Hematopoietic multipotent progenitor cell treated with erythropoietin and hydrocortisone succinate and interleukin-3 and kit ligand, for 15 days (in vitro differentiated cells): ENCODE results near the gene RASGEF1C.
"Not testable (repeated sequence)": the region's sequence is repeated elsewhere in the genome, so short reads cannot be mapped to it uniquely, and the experiment has no call there.

ENCODE experiments used
- DNase-seq: peaks from one replicate; pipeline ENCODE4 v3.0.0-alpha.2; 2015; ENCODE audit warnings: low spot score

Gene RASGEF1C

DNA sequence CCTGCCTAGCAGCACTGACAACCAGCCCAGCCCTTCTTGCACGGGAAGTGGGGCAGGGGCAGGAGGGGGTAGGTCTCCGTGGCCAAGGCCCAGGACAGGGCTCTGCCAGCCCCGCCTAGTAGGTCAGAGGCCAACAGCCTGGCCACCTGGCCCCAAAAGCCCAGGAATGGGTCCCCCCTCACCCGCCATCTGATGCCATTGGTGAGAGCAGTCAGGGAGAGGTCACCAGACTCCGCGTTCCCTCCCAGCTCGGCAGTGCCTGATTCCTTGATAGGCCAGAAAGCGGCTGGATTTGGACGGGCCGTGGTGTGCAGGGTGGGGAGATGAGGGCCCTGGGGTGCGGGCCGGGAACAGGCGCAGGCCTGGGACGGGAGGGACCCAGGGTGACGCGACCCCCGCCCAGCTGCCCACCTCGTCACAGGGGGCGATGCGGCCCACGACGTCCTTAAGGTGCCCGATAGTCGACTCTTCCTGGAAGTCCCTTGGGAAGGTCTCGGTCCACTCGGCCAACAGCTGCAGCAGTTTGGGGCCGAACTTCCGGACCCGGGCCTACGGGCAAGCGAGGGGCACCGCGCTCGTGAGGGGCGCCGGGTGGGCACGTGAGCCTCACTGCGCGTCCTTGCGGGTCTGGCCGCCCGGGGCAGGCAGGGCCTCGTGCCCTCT lies 72.9 kb downstream of the RASGEF1C start:
- DNase-seq, result no peak

DNA sequence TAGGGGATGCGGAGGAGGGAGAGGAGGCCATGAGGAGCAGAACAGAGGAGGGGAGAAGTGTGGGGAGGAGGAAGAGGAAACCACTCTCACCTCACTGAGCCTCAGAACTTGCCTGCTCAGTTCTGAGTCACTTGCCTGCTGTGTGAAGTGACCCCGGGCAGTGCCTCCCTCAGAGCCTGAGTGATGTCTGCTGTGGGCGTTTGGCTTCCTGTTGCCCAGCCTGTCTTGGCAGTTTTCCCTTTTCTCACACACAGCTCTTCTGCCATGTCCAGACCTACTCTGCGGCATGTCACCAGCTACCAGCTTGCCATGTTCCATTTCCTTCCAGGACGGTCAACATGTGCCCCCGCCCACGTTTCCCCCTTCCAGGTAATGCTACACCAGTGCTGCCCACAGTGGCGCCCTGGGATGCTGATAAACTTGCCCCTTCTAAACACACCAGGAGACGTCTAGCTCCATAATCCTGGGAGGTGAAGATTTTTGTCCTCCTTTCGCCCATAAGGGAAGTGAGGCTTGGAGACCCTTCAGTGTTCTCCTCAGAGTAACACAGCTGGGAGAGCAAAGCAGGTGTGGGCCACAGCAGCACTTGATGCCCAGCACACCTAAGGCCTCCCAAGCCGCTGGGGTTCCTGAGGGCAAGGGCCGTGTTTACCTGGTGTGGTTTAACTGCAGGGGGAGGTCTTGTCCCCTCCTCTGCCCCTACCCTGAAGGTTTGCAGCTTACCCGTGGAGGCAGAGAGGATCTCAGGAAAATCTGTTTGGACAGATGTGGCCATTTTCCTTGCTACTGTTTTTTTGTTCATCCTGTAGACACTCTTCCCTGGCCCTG lies 73.7 kb downstream of the RASGEF1C start:
- no peak for DNase-seq

DNA sequence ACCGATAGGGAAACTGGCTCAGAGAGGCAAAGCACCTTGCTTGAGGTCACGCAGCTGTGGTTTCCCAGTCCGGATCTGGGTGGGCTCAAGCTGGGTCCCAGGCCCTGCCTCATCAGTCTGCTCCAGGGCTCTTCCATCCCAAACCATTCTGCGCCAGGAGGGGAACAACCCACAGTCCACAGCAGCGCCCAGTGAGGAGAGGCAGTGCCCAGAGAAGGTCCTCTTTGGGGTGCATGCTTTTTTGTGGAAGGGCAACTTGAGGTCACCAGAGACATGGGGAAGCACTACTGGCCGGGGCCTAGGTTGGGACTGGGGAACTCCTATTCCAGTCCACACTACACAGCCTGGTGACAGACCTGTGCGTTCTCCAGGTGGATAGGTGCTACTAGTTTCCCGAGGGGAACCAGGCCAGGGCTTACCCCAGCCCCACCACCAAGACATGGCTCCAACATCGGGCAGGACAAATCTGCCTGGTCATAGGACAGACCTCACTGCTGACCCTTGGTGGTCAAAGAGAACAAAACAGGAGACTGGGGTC lies 75.0 kb downstream of the RASGEF1C start:
- no peak for DNase-seq

DNA sequence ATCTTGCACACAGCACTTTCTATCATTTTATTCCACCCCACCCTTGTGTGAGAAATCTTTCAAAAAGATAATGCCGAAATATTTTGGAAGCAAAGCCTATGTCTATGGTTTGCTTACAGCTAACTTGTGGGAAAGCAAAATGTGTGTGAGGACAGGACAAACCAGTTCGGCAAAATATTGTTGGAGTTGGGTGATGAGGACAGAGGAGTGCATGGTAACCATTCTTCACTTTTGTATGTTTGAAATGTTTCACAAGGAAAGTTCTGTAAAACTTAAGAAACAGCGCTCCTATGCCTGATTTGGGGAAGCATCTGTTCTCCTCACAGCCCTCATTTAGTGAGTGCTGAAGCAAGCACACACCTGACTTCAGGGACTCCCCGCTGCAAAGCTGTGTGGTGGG lies 75.5 kb downstream of the RASGEF1C start:
- DNase-seq, result no peak

DNA sequence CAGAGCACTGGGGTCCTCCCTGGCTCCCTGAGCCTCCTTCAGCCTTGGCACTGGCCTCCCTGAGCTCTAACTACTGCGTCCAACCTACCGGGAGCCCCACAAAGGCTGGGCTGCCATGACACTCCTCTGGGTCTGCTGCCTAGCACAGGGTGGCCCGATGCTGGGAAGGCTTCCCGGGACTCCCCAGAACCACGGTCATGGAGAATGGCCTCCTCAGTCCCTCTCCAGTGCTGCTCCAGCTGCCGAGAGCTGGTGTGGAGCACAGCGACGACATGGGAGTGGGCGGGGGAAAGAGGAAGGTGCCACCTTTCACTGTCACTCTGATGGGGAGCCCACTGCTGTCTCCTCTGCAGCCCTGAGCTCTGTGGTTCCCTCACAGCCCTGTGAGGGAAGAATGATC lies 76.0 kb downstream of the RASGEF1C start:
- no peak for DNase-seq

DNA sequence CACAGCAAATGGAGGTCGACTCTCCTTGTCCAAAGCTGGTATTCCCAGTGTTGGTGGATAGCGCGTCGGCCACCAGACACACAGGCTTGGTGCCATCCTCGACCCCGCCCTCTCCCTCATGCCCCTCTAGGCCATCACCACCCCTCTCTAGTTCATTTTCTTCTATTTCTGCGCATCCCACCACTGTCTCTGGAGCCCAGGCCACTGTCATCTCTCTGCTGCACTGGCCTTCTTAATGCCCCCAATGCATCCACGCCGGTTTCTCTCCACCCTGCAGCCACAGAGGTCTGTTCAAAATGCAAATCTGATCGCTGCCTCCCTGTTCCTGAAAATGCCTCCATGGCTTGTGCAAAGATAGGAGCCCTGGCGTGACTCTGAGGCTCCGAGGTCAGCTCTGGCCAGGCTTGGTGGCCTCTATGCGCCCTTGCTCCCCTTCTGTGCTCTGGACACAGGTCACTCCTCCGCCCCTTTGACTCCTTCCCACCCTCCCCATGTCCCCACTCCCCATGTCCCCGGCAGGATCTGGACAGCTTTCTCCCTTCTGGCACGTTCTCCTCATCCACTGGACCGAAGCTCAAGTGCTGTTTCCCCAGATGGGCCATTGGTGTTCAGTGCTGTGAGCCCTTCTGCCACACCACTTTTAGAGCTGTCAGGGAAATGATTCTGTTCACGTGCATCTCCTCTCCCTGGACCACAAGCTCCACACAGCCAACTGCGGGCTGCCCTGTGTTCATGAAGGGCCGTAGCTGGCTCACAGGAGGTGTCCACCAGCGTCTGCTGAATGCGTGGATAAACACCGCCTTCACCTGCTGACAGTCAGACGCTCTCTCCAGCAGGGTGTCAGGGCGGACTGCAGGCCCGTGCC lies 77.9 kb downstream of the RASGEF1C start:
- no peak for DNase-seq

DNA sequence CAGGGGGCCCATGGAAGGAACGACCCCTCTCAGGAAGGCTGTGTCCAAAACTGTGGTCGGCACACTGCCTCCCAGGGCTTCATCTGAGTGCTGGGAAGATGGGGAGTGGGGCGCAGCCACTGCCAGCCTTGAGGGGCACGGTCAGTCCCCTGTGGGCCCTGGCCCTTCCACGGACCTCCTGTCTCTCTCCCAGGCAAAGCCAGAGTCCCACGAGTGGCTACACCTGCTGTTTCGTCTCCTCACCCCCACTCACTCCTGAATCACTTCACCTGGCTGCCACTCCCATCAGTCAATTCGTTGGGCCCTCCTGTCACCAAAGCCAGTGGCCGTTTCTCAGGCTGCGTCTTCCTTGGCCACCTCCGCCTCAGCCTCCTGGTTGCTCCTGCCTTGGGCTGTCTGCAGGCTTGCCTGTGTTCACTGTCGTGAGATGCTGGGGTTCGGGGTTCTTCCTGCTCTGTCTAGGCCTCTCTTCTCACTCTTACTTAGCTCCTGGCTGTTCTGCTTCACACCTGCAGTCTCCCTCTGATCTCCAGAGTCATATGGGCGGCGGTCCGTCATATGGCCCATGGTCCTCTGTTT lies 78.6 kb downstream of the RASGEF1C start:
- DNase-seq, result no peak

DNA sequence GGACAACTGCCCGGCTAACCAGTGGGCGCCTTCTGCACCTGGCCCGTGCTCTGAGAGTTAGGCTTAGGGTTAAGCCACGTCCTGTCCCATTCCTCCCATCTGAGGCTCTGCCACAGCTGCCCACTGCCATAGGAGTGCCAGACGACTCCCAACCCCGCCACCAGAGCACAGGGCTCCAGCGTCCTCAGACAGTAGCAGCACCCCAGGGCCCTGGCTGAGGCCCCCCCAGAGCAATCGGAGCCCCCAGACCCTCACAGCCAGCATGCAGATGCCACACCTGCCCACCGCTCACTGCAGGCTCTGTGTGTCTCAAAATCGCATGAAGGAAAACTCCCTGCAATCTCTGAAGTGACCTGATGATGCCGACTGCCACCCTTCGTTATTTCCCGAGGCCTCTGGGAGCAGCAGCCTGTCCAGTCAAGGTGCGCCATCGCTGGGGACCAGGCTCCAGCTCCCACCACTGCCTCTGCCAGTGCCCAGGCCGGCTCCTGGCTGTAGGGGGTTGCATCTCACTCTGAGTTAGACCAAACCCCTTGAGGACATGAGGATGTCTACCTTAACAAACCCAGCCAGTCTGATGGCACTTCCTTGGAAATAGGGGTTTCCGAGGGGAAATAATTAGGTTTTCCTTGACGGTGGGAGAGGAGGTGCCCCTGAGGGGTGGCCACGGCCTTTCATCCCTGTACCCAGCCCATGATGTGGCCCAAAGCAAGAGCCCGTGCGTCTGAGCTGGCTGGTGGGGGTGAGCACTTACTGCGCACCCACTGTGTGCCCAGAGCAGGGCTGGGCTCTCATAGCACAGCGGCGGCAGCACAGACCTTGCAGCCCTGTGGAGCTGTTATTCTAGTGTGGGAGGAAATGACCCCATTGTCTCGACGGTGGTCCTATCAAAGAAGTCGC lies 79.5 kb downstream of the RASGEF1C start:
- DNase-seq, result no peak

DNA sequence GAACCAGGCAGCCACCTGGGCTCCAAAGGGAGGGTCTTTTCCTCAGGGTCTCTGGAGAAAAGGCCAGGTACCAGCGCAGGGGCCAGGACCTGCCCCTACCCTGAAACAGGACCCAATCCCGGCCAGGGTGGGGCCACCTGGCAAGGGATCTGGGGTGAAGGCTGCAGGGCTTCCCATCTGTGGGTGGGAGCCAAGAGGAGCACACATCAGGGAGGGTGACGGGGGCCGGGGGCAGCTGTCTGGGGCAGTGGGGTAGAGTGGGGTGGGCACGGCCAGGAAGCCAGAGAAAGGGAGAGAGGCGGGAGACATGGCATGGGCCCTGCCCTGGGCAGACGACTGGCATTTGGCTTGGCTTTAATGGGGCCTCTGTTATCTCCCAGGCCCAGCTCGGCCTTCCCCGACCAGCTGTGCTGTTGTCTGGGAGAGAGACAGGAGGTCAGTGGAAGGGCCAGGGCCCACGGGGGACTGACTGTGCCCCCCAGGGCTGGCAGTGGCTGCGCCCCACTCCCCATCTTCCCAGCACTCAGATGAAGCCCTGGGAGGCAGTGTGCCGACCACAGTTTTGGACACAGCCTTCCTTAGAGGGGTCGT lies 80.2 kb downstream of the RASGEF1C start:
- DNase-seq, result no peak

DNA sequence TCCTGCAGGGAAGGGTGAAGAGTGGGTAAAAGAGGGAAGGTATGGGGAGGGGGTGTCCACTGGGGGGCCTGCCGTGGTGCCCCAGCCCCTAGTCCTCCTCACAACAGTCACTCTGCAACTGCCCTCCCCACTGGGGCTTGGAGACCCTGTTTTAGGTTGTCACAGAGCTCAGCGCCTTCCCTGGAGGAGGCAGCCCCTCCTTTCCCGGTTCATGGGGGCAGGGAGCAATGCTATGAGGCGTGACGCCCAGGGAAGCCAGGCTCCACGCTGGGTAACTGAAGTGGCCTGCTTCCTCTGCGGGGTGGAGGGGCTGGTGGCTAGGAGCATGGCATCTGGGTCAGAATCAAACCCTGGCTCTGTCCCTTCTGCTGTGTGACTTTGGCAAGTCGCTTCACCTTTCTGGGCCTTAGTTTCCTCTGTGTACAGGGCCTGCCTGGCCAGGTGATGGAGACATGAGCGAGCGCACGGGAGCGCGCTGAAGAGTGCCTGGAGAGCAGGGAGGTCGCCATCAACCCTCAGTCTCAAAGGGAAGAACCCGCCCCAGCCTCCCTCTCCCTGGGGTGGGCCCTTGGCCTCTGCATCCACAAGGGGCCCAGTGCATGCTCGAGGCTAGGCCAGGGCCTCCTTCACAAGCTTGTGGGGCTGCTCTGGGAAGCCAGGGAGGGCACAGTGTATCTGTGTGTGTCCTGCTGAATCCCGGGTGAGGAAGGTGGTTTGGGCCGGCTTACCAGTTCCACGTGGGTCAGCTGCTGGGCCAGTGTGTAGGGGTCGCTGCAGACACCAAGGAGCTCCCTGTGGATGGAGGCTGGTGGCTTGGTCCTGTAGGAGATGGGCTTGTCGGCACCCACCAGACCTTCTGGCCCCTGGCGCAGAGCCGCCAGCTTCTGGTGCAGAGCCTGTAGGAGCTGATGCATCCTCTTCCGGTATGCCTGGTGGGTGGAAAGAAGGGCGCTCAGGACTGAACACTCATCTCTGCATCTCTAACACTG lies 81.0 kb downstream of the RASGEF1C start:
- no peak for DNase-seq

DNA sequence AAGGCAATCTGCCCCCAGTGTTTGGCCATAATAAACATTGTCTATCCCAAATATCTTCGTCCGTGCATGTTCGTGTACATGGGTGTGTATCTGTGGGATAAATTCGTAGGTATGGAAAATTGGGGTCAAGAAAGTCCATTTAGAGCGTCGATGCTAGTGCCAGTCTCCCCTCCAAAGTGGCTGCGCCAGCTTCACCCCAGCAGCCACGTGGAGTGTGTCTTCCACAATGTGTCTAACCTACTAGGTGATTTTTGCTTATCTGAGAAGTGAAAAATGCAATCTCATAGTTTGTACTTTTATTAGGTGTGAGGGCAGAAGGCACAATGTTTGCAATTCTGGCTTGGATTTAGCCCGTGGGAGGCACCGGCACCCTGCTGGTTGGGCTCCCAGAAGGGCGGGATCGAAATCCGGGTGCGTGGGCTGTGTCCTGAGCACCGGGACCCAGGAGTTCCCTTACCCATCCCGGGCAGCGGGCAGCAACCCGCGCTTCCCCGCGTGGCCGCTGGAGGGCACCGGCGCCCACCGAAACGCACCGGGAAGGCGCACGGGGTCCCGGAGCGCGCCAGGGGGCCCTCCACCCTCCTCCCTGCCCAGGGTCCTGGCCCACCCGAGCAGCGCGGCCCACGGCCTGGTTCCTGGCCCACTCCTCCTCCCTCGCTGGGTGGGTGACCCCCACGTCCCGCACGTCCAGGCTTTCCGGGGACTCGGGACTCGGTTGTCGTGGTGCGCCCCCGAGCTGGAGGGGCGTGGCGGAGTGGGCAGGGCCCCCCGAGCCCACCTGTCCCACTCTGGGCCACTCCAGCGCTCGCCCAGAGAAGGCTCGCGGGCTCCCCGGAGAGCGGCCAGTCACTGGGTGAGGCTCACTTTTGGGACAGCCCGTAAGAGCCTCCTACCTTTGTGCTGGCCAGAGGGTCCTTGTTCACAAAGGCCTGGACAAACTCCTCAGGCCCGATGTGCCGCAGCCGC lies 82.0 kb downstream of the RASGEF1C start:
- no peak for DNase-seq

DNA sequence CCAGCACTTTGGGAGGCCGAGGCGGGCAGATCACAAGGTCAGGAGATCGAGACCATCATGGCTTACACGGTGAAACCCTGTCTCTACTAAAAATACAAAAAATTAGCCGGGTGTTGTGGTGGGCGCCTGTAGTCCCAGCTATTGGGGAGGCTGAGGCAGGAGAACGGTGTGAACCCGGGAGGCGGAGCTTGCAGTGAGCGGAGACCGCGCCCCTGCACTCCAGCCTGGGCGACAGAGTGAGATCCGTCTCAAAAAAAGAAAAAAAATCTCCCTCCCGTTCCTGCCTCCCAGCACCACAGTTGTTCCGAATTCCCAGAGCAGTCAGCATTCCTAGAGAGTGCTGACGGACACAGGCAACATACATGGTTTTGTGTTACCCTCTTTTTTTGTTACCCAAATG lies 82.9 kb downstream of the RASGEF1C start:
- not testable (repeated sequence) for DNase-seq

DNA sequence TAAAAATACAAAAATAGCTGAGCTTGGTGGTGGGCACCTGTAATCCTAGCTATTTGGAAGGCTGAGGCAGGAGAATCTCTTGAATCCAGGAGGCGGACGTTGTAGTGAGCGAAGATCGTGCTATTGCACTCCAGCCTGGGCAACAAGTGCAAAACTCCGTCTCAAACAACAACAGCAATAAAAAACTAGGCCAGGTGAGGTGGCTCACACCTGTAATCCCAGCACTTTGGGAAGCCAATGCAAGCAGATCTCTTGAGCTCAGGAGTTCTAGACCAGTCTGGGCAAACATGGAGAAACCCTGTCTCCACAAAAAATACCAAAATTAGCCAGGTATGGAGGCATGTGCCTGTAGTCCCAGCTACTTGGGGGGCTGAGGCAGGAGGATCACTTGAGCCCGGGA lies 84.3 kb downstream of the RASGEF1C start:
- not testable (repeated sequence) for DNase-seq

DNA sequence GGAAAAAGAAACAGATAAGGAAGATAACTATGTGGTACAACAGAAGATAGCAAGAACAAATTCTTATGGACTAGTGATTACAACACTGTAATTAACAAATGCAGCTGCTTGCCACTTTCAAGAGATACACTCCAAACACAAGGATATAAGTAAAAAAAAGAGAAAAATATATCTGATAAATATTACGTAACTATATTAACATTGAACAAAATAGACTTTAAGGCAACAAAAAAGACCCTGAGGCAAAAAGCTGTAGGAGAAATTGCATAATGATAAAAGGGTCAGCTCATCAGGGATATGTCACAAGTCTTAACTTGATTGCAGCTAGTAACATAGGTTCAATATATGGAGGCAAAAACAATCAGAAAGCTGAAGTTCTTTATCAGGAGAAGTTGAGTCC lies 86.1 kb downstream of the RASGEF1C start:
- DNase-seq, result no peak

DNA sequence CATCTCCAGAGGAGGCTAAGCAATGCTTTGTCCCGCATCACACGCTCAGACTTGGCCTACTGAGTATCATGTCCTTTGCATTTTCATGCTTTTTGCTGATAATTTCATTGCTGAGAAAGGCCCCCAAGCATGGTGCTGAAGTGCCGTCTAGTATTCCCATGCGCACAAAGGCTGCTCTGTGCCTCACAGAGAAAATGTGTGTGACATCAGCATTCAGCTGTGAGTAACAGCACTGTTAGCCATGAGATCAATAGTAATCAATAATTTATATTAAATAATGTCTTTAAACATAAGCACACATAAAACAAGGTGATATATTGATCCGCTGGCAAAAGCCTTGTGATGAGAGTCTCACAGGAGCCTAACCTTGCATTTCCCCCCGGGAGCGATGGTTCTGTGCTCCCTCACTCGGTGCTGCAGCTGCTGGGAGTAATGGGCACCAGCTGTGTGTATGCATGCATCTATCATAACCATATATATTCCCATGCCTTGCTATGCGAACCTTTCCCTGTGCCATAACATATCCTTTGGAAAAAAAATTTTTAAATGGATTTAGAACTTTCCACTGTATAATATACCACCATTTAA lies 87.1 kb downstream of the RASGEF1C start:
- no peak for DNase-seq

DNA sequence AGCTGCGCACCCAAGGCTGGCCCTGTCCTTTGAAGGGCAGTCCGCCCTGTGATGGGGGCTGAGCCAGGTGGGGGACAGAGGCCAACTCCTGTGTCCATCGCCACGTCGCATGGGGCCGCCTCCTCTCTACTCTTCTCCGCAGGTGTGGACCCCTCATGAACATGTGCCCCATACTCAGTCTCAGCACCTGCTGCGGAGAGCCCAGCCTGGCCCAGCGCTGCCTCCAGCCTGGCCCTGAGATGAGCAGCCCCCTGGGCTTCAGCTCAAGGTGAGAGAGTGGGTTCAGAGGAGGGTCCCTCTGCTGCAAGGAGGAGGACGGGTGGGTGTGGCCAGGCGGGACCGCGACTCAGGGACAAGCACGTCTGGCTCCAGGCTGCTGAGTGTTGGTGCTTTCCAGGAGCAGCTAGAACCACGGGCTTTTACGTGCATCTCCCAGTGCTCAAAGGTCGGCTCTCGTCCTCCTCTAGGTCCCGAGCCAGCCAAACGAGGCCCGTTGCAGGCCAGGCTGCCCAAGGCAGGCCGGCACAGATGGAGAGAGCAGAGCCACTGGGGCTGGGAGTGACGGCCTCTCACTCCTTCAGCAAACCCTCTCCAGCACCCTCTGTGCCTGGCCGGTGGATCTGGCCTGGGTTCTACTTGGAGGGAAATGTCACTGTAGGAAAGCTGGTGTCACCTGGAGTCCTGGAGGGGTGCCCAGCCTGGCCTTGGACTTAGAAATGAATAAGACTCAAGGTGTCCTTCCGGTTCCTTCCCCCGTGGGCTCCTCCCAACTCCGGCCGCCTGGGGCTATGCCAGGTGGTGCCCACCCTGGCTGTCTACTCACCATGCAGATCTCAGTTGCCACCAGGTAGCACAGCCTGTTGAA lies 88.5 kb downstream of the RASGEF1C start:
- no peak for DNase-seq

DNA sequence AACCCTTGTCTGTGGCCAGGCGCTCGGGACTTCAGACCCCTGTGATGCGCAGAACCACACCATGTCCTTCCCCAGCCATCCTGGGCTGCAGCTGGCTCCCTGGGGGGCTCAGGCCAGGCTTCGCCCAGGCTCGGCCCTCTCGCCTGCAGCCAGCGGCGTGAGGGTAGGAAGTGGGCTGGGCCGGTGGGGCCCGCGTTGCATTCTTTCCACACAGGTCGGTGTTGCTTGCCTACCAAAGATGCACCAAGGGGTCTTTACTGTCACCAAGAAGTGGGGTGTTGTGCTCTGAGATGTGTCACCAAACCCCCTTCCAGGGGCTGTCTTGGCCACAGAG lies 89.1 kb downstream of the RASGEF1C start:
- DNase-seq, result no peak
